NCI-H82 treated with DMSO at 0.1 percent for 48 hours (cell line): Measurements from ENCODE around the gene SNX9.

Experiments used
- DNase-seq: peaks from one replicate; lab custom pipeline; 2025; ENCODE audit not compliant: unreplicated experiment; lab: John Stamatoyannopoulos, UW

SNX9 gene

DNA sequence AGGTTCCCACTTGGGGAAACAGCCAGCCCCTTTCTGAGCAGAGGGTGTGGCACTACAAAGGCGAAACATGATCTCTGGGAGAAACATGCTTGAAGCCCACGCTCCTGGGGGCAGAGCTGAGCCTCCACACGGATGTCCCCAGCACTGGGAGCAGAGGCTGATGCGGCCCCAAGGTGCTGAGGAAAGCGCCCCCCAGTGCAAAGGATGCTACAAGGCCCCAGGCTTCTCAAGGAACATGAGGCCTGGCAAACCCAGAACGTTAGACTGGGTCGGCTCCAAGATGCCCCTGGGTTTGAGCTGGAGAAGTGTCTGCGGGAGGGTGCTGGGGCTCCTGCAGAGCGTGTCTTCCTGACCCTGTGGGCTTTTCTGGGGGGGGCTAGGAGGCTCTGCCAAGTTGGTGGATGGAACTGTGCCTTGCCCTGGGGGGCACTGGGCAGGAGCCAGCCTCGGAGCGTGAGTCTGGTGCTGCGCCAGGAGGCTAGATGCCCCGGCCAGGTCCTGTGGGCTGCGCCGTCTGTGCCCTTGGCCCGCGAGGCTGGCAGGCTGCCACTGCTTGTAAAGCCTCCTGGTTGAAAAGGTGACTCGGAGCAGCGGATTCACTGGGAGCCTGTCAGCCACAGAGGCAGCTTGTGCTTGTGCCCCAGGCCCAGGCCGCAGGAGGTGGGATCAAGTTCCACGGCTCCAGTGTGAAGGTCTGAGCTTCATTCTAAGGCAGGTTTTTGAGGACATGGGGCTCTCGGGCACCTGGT is 166.7 kb downstream of the SNX9 start:
- no peak for DNase-seq

DNA sequence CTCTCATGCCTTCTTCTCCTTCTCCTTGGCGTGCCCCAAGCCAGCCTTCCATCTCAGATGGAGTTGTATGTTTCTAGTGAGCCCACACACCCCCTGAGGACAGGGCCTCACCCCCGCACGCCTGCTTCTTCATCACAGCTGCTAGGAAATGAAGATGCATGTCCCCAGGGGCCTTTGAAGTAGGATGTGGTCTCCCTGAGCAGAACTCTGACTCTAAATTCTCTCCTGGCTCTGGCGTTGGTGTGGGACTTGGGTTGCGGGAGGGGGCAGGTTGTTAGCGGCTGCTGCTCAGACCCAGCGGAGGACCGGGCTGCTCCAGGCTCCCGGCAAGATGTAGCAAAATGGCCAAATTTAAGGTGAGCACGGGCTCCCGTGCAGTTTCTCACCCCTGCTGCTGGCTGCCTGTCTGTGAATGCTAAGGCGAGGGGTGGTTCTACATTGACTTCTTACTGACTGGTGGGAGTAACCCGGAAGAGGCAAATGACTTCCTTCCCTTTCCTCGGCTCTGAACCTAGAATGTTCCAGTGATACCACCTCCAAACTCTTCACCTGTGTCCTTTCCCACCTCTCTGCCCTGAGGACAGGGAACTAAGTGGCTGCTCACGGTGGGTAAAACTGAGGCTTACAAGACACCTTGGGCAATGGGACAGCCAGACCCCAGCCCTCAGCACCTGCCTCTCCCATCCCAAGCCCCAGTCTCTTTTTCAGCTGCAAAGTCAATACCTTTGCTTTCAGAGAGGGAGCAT is 167.4 kb downstream of the SNX9 start:
- no peak for DNase-seq

DNA sequence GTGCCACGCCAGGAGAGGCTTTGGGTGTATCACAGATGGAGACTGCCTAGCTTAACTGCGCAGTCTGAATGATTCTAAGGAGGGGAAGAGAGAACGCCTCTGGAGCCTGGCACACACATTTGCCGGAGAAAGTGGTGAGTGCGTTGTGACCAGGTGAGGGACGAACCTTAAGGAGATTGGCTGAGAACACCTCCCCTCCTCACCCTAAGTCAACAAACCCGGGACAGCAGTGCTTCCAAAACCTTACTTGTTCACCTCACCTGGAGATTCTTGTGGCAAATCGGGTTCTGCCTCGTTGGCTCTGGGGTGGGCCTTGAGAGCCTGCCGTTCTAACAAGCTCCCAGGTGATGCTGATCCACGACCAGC is 168.0 kb downstream of the SNX9 start:
- DNase-seq = no peak

DNA sequence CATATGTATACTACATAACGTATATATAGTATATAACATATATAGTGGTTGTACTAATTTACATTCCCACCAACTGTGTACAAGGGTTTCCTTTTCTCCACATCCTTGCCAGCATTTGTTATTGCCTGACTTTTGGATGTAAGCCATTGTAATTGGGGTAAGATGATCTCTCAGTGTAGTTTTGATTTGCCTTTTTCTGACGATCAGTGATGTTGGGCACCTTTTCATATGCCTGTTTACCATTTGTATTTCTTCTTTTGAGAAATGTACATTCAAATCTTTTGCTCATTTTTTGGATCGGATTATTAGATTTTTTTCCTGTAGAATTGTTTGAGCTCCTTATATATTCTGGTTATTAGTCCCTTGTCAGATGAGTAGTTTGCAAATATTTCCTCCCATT is 170.0 kb downstream of the SNX9 start:
- DNase-seq = no peak

DNA sequence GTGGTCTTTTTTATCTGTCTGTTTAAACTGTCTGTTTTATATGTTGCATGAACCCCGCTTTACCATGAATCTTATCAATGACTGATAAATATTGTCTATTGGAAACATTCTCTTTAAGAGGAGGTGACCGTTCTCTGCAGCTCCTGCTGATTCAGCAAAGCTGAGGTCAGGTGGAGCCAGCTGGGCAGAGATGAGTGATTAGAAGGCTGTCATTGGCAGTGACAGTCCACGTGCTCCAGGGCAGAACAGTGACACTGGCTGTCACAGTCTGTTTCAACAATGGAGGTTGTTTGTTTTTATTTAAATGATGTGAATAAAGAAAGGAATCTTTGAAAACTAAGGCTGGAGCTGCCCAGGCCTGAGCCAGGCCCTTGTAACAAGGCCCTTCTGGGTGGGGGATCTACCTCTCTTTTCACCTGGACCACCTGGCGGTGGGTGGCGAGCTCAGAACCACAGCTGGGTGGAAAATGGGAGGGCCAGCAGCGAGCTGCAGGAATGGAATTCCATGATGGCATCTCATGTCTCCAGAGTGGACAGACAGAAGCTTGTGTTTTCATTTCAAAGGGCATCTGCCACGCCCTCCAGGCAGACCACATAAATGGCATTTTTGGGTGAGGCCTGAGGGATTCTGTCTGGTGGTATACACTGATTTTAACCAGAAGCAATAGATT is 171.2 kb downstream of the SNX9 start:
- no peak for DNase-seq
